ENCODE data around the gene DLL4.
"Not testable (repeated sequence)": the region's sequence is repeated elsewhere in the genome, so short reads cannot be mapped to it uniquely, and the experiment has no call there.

DLL4 gene

DNA sequence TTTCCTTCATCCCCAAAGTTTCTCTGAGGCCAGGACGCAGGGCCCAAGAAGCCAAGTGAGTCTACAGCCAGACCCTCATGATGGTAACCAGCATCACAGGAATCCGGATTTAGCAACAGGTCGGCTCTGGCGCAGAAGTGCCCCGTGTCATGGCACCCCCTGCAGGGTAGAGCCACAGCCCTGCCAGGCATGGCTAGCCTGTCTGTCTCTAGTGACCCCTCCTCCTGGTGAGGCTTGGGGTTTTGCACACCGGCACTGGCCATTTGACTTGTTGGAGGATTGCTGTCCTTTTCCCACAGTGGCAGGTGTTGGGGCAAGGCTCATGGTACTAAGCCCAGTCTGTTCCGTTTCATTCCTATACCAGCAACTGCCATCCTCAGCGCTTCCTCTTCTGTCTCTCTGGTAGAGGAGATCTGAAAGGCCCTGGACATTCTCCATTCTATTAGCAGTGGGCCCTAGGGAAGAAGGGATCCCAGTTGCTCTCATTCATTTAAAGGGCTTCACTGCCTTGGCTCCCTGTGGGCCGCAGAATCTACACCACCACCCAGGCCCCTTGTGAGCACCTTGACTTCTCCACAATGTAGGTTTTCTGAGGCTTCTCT, 14.7 kb downstream of the DLL4 start:
- DNase-seq, result no peak

DNA sequence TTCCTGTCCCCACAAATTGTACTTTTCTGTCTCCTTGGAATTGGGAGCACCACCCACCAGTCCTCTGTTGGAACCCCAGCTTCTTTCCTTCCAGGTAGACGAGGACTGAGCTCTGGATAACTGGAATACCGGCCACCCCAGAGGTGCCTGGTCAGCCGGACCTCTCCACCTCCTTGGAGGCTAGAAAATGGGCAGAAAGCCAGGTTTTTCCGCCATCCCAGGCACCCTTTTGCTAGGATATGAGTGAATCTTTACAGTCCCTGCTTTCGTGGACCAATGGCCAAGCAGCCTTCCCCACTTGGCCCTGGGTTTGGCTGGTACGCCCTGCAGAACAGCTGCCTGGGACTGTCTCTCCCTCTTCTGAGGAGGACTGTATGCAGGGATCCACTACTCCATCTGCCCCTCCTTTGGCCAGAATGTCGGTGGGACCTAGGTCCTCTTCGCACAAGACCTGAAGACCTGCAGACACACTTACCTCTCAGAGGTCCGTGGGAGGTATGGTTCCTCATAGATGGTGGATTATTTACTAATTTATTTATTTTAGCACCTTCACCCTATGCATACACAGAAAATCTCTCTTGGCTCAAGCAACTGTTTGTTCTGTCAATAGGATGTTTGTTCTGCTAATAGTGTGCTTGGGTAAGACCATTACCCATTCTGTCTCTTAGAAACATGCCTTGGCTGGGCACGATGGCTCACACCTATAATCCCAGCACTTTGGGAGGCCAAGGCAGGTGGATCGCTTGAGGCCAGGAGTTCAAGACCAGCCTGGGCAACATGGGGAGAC, 15.6 kb downstream of the DLL4 start:
- DNase-seq, result peak; percentile 20

DNA sequence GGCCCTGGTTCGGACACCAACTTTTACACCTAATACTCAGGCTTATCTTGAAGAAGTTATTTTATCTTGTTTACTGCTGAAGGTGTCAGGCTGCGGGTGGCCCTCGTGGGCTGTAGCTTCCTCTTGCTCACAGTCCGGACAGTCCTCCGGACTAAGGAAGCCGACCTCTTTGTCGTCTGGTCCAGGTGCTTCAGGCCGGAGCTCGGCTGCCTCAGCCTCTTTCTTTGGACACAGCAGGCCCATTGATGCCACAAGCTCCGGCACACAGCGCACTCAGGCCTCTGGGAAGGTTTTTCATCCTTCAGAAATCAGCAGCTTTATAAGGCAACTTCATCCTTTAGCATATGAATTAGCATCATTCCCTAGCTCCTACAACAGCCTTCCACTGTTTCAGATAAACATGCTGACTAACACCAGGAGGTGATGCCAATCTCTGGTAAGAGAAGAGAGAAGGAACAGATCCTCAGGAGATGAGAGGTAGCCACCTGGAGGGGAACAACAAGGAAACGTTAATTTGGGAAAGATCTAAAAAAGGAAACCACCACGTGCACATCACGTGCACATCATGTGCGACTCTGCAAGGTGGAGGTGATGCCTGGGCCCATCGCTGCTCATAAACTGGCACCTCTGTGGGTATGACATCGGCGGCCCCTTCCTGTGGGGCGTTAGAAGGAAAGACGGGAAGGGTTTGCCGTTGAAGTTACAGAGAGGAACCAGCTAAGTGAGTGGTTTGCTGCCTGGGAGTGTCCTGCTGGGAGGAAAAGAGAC, 19.8 kb downstream of the DLL4 start:
- no peak for DNase-seq

DNA sequence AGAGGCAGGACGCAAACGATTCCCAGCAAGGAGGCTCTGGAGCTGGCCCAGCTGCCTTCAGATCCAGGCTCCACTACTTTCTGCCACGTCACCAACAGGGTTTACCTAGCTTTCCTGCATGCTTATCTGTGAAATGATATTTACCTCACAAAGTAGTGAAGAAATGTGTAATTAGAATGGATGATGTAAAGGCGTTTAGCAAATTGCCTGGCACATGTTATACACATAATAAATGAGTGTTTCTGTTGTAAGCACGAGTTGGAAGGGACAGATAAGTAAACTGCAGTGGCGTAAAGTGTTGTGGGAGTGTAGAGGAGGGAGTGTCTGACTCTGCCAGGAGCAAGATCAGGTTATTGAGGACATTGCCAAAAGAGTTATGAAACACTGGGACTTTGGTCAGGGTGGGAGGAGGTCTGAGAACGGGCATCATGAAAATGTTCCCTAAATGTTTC, 20.6 kb downstream of the DLL4 start:
- no peak for DNase-seq

DNA sequence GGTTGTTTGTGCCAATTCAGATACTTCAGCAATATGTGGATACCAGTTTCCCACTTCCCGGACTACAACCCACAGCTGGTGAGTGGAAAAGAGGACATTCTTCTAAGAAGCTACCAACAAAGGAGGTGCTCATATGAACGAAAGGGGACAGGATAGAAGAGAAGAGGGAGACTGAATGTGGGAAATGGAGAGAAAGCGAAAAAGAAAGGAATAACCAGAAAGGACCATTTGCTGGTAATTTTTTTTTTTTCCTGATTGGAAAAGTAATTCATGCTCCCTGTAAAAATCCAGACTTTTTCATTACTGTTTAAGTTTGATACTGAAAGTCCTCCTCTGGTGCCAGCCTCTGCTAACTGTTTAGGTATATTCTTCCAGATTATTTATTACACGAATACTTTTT, 22.6 kb downstream of the DLL4 start:
- DNase-seq, result no peak

DNA sequence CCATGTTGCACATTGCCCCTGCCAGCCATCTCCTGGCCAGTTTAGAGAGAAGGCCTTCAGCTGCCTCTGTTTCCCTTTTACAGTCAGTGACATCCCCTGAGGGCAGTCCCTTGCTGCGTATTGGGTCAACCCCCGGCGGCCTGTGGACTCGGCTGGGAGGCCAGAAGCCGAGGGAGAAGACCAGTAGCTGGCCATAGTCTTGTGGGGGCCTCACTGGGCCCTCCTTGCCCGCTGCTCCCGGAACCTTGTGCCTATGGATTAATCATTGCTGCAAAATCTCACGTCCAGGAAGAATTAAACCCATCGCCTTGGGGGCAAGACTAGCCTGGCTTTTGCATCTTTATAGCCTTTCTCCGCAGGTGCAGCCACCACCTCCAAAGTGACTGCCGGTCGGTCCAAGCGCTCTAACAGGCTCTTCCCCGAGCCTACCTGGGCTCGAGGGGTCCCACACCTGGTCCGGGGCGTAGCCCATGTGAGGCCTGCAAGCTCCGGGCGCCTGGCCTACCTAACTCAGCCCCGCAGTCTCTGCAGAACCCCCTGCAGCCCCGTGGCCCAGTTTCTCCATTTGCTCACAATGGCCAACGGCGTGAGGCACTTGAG, 23.3 kb downstream of the DLL4 start:
- DNase-seq, result no peak

DNA sequence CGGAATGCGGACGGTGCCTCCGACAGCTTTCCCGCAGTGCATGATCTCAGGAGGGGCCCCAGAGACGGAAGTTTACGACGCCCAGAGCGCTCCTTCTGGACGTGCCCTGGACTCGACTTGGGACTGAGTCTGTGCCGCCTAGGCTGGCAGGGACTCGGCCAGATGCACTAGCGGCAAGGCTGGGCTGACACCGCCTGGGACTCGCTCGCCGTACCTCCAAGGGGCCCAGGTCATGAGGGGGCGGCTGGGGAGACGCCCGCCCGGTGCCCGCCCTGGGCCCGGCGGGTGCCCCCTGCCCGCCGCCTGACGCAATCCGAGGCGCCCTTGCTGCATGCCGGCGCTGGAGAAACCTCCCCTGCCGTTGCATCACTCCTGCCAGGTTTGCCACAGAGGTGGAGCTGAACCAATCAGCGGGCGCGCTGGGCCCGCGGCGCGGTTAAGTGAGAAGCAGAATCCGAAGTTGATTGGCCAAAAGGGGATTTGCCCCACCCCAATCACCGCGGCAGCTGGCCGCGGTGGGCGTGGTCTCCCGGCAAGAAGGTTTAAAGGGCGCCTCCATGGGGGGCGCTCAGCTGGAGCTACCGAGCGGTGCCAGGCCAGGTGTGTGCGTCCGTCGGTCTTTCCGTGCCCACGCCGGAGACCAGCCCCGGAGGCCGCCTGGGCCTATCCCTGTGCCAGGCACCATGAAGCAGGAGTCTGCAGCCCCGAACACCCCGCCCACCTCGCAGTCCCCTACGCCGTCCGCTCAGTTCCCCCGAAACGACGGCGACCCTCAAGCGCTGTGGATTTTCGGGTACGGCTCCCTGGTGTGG, 24.0 kb downstream of the DLL4 start, which contains the start of gene CHAC1:
Gene CHAC1 (plus strand): TSS at position 571 of the 812 bp plus-strand sequence. CDS start 113 bp downstream, at position 684.
- peak; percentile 56 for DNase-seq

DNA sequence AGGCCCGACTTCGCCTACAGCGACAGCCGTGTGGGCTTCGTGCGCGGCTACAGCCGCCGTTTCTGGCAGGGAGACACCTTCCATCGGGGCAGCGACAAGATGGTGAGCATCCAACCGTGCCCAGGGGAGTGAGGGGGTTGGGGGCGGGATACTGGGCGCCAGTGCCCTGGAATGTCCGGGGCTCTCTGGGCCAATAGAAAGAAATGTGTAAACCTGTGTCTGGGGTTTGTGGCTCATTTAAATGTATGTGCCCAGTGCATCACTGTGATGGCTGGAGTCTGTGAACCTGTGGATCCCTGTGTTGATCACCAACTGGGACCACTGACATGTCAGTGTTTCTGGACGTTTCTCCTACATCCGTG, 24.6 kb downstream of the DLL4 start:
- DNase-seq, result no peak

DNA sequence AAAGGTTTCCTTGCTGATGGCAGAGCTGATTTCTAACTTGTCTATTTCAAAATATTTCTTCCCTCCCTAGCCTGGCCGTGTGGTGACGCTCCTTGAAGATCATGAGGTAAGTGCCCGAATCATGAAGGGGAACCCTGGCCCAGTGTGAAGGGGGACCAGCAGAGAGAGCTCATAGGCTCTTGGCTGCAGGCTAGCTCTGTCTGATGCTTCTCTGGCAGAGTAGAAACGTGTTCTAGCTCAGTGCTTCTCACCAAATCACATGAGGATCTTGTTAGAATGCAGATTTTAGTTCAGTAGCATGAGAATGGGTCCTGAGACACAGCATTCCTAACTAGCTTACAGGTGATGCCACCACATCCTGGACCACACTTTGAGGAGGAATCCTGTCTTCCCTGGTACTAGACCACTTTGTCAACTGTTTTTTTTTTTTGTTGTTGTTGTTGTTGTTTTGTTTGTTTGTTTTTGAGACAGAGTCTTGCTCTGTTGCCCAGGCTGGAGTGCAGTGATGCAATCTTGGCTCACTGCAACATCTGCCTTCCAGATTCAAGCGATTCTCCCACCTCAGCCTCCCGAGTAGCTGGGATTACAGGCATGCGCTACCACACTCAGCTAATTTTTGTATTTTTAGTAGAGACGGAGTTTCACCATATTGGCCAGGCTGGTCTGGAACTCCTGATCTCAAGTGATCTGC, 25.2 kb downstream of the DLL4 start:
- not testable (repeated sequence) for DNase-seq

DNA sequence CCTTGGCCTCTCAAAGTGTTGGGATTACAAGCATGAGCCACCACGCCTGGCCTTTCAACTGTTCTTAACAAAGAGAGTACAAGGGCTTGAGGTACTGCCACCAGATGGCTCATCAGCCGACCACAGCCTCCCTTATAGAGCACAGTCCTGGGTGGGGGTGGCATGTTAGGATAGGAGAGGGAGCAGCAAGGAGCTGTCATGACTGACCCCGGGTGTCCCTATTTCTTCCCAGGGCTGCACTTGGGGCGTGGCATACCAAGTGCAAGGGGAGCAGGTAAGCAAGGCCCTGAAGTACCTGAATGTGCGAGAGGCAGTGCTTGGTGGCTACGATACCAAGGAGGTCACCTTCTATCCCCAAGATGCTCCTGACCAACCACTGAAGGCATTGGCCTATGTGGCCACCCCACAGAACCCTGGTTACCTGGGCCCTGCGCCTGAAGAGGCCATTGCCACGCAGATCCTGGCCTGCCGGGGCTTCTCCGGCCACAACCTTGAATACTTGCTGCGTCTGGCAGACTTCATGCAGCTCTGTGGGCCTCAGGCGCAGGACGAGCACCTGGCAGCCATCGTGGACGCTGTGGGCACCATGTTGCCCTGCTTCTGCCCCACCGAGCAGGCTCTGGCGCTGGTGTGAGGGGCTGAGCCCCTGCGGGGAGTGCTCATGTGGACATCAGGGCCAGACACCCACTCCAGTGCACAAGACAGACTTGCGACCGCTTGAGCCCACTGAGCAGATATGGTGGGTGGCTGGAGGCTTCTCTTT, 26.2 kb downstream of the DLL4 start:
- DNase-seq, result no peak

DNA sequence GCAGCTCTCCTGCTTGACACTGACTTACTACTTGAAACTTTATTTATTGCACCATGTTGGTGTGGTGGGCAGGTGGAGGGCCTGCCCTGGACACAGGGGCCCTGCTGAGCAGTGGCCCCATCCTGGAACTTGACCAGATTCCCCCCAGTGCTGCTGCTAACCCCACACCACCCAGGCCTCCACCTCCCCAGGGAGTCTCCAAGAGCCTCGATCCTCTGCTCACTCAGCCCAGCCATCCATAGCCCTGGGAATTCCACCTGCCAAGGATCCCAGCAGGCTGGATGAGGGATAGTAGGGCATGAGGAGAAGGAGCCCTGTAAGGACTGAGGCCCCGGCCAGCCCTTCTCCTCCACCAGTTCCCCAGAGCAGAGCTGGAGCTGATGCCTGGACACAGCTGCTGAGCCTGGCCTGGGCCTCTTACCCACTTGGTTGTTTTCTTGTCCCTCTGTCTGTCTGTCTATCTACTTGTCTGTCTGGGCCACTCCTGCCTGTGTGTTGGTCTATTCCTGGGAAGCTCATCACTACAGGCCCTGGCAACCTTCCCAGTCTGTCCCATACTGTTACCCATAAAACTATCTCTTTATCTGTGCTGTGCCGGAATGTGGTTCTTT, 26.9 kb downstream of the DLL4 start:
- no peak for DNase-seq

DNA sequence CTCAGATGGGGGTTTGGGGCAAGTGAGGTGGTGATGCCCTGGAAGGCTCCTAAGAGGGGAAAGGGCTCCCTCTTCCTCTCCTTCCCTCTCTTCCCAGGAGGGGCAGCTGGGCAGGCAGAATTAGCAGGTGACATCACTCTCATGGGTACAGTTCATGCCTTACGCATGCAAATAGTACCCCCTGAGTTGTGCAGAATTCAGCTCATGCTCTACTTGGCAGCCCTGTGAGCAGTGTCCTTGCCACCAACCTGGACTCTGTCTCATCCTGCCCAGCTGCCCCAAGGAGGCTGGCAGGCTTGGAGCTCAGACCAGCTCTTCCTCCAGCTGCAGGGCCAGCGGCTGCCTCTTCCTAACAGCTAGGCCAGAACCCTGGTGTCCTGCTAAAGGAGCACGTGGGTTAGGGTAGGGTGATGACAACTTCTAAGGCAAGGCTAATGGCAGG, 27.4 kb downstream of the DLL4 start:
- no peak for DNase-seq

DNA sequence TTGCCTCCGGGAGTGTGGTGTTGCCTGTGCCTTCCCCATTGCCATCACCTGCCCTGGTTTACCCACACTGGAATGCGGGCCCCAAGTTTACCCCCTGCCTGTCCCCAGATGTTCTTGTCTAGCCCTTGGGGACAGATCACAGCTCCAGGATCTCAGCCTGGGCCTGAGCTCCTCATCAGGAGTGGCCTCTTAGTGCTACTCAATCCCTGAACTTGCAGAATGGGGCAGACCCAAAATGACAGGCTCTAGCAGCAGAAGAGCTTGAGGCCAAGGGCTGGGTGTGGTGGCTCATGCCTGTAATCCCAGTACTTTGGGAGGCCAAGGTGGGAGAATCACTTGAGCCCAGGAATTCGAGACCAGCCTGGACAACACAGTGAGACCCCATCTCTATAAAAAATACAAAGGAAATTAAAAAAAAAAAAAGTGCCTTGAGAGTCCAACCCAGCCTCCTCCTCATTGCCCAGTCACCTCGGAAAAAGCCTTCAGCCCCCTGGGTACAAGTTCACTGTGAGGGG, 28.0 kb downstream of the DLL4 start:
- no peak for DNase-seq

DNA sequence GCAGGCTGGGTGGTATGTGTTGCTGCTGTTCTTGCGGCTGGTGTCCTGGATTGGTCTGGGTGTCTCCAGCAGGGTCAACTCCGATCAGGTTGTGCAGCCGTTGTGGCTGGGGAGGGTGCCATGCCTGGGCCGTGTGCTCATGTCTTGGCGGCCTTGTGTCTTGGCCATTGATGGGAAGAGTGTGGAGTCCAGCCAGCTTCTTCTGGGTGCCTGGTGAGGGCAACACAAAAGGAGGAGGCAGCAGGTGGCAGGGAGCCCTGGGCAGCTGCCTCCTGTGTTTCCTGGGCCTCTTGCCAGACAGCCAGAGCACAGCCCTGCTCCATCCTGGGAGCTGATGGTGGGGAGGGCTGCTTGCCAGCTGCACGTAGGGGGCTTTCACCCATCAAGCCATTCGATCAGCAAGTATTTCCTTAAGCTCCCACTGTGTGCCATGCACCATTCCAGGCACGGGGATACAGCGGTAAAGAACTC, 28.5 kb downstream of the DLL4 start:
- peak; percentile 43 for DNase-seq

DNA sequence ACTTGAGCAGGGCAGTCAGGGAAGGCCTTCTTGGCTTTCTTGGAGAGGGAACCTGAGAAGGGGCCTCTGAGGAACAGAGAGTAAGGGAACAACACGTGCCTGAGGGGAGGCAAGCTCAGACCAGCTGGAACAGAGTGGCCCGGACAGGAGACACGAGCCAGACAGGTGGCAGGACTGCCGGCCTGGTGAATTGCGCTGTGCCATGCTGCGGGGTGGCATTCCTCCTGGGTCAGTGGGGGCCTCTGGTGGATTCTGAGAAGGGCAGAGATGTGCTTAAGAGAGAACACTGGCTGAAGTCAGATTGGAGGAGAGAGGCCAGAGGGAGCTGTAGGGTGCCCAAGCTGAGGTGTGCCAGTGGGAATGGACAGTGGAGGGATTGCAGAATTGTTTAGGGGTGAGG, 29.0 kb downstream of the DLL4 start:
- DNase-seq, result no peak

DNA sequence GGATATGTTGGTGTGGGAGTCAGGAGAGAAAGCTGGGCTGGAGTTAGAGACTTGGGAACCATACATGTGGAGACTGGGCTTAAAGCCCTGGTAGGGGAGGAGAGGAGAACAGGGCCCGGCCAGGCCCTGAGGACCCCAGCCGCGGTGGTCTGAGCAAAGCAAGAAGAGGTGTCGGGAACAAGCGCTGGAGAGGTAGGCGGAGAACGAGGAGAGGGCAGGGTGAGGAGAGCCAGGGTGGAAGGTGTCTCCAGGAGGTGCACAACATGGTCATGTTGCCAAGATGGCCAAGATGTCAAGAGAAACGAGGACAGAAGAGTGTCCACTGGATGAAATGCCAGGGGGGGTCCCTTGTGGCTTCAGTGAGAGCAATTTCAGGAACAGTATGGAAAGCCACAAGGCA, 29.6 kb downstream of the DLL4 start:
- DNase-seq, result no peak

DNA sequence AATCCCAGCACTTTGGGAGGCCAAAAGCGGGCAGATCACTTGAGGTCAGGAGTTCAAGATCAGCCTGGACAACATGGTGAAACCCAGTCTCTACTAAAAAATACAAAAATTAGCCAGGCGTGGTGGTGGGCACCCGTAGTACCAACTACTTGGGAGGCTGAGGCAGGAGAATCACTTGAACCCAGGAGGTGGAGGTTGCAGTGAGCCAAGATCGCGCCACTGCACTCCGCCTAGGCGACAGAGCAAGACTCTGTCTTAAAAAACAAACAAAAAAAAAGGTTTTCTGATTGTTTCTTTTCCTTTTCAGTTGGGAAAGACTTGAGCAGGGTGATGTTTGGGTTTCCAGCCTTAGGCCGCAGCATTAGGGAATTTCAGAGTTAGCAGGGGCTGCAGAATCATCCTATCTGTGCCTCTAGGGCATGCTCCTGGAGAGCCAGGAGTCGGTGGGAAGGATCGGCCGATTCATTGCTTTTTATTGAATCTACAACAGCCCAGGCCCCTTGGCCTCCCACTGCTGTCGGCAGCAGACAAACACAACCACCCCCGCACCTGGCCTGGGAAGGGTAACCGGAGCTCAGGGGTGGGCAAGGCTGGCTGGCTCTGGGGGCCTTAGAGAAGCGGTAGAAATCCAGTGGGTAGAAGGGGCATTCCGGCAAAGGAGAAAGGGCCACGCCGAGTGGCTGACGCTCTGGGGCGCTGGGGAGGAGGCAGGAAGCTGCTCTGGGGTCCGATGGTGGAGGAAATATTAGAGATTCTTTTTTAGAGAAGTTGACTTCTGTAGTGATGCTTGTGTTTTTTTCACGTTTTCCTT, 30.4 kb downstream of the DLL4 start:
- no peak for DNase-seq

DNA sequence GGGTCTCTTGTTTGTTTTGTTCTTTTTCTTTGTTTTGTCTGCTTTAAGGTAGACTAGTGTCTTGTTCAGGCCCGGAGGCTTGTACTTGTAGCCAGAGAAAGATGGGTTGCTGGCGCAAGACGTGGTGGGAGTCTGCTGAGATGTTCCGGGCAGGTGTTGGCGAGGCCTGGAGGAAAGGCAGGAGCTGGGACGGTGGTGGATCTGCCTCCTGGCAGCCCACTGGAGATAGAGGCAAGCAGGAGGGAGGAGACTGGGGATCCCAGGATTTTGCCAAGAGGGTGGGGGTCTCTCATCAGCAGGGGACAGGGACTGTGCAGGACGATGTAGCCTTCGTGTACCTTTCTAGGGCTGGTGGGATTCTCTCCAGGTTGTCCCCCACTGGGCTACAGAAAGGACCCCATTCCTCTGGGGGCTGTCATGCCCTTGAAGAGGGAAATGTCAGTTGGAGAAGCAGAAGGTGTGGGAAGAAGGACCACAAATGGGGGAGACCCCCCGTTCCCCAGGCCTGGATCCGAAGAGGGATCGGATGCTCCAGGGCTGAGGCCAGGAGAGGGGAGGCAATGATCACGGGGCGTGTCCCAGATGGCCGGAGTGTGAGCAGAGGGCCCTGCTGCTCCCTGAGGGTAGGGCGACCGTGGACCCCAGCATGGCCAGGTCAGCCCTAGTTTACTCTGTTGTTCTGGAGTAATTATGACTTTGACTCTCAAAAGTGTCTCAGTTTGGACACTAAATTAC, 31.2 kb downstream of the DLL4 start:
- no peak for DNase-seq

DNA sequence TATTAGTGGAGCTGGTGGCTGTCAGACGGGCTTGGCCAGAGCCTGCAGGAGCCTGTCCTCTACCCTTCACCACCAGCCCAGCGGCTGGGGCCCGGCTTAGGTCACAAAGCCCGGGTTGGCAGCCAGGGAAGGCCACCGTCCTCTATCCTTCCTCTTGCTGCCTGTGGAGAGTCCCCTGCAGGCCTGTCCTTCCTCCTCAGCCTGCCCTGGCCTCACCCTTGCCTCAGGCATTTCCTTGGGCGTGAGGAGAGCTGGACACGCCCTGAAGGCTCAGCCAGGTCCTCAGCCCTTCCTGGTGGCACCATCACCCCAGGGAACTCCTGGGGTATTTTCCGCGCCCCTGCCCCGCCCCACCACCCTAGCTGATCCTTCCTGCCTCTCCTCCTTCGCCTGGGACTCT, 31.8 kb downstream of the DLL4 start:
- DNase-seq, result no peak
